ENCODE results near the gene C19orf85.

- TF ChIP-seq POLR2A (IDR thresholded peaks at IDR 0.05): no peak
- TF ChIP-seq POLR2AphosphoS5 (IDR thresholded peaks at IDR 0.05; ENCODE audit: insufficient read depth in 1 of 2, low read depth in 1 of 2): no peak
- TF ChIP-seq CTCF (IDR thresholded peaks at IDR 0.05): no peak
These were observed 44.8 kb downstream of the C19orf85 start for GRCh38 chr19:55419624-55420236.
